Adrenal gland (tissue), 12 donors: ENCODE measurements around the gene MLN. TPM values are rescaled to one million over a fixed set of nuclear protein-coding genes. Genes with fewer than 3 reads are reported as not detected.

Source experiments
- DNase-seq, 7 donors: peaks; one replicate each; pipeline ENCODE4 v3.0.0-alpha.2; 2019 to 2020
- H3K27ac ChIP-seq, 5 donors: fragments of 200-600 bp; sonication (generic) in 4 of 5; 1 replicate in 3 of 5; 2 replicates in 2 of 5; pipeline versions ENCODE4 v1.5.1 to v1.8.0; 2016 to 2020; ENCODE audit warnings: mild to moderate bottlenecking in 1 of 5
- H3K27me3 ChIP-seq: fragments of 200-600 bp; 2 replicates; pipeline ENCODE4 v1.8.0; 2021
- H3K36me3 ChIP-seq, 2 donors: fragments of 200-600 bp; replicated peaks in 1 of 2; 1 replicate in 1 of 2; 2 replicates in 1 of 2; pipeline versions ENCODE4 v1.5.1 to v1.8.0; 2018 to 2022
- H3K4me1 ChIP-seq, 2 donors: fragments of 200-600 bp; replicated peaks in 1 of 2; 1 replicate in 1 of 2; 2 replicates in 1 of 2; pipeline versions ENCODE4 v1.5.1 to v1.8.0; 2018 to 2021
- H3K4me3 ChIP-seq, 4 donors: fragments of 200-600 bp; sonication (generic) in 3 of 4; one replicate each; pipeline ENCODE4 v1.5.1; 2016 to 2018
- H3K9me3 ChIP-seq, 3 donors: fragments of 200-600 bp; sonication (generic) in 1 of 3; replicated peaks in 1 of 3; 1 replicate in 2 of 3; 2 replicates in 1 of 3; pipeline versions ENCODE4 v1.5.1 to v1.8.0; 2016 to 2021
- CTCF ChIP-seq, 6 experiments: fragments of 450-650 bp in 4 of 6; fragments of 200-600 bp in 2 of 6; sonication (generic) in 1 of 6; IDR thresholded peaks; 1 replicate in 5 of 6; 2 replicates in 1 of 6; pipeline versions ENCODE4 v1.5.1 to v1.8.0; 2016 to 2021; ENCODE audit warnings: antibody characterized with exemption in 6 of 6, mild to moderate bottlenecking in 2 of 6, moderate library complexity in 1 of 6
- POLR2A ChIP-seq, 2 donors: fragments of 450-650 bp; IDR thresholded peaks; one replicate each; pipeline ENCODE4 v1.6.1; 2017; ENCODE audit warnings: antibody characterized with exemption in 2 of 2, mild to moderate bottlenecking in 2 of 2, moderate library complexity in 1 of 2
- WGBS, 4 donors: extraction: QIAGEN DNeasy Blood & Tissue Kit in 2 of 4; methylation state at CpG; one replicate each; pipeline versions ENCODE4 v1.1.5 to v1.1.7; 2013 to 2017; 5-methylcytosine and 5-hydroxymethylcytosine counted together
- intact Hi-C, 2 donors: fragments of 100-400 bp; cut with DNase I; formaldehyde crosslinking; loops; one replicate each; pipeline versions ENCODE4 v1.14.1 to v1.15.0; 2022 to 2023
- polyA plus RNA-seq, 3 donors: library from polyadenylated mRNA; stranded (reverse); fragments of 200-250 nt in 2 of 3; fragments of 350-450 nt in 1 of 3; fragmentation: Illumina TruSeq in 1 of 3; extraction: RNeasy Lipid Tissue Mini Kit (QIAGEN cat#74804) in 1 of 3; gene quantifications; one replicate each; pipeline ENCODE4 v1.2.3, GENCODE V29; 2013 to 2014
- total RNA-seq, 9 donors: library from RNA; depleted of rRNA in 4 of 9; stranded (reverse); fragments of >200 nt in 4 of 9; fragments of 120-200 nt in 1 of 9; fragmentation: NEBNext Ultra II Directional in 1 of 9; extraction: Animal tissue kit (Norgen Biotek cat#: 25700) in 1 of 9; gene quantifications; one replicate each; pipeline versions ENCODE4 v1.1.0 to v1.2.4, GENCODE V29; 2013 to 2023
- donor health status: healthy with polysubstance abuse.
- donor health status: Bipolar disorder and iron deficiency.
- donor health status: DM: yes; HTN: yes; CAD: no.
- donor health status: DM: no; HTN: no; CAD: no.
- donor health status: DM: no; HTN: no; CAD: no.
- donor health status: DM: yes; HTN: yes; CAD: no.

MLN gene
- total and polyA plus RNA-seq, 12 donors: not detected

- no peak for TF ChIP-seq POLR2A (IDR thresholded peaks at IDR 0.05)
- no peak for TF ChIP-seq CTCF (IDR thresholded peaks at IDR 0.05)
- Histone ChIP-seq H3K9me3 (no peaks in the 10 kb centered on the region), H3K27ac (no peak overlapping the region), H3K4me3 (no peak overlapping the region), H3K27me3 (peaks cover 6% of the 10 kb centered on the region), H3K4me1 (peaks cover 18 to 19% of the 10 kb centered on the region in 2 donors), H3K36me3 (no peaks in the 10 kb centered on the region)
- intact Hi-C loops: no loop called here
- no peak for DNase-seq
- WGBS, 4 donors: 31 to 61% (median 46%) methylated on average over 6 to 7 of the region's 7 CpGs
Observed at GRCh38 chr6:33791620-33792019, 12.2 kb downstream of the MLN start.

- no peak for DNase-seq
- Histone ChIP-seq H3K9me3 (no peaks in the 10 kb centered on the region), H3K27me3 (no peaks in the 10 kb centered on the region), H3K27ac (no peak overlapping the region), H3K4me3 (no peak overlapping the region), H3K4me1 (peaks cover 20 to 25% of the 10 kb centered on the region in 2 donors), H3K36me3 (no peaks in the 10 kb centered on the region)
- no peak for TF ChIP-seq CTCF (IDR thresholded peaks at IDR 0.05)
- TF ChIP-seq POLR2A (IDR thresholded peaks at IDR 0.05): no peak
- 92 to 98% (median 94%) methylated on average over 3 to 5 of the region's 5 CpGs for WGBS, 4 donors
- intact Hi-C loops: no loop called here
Observed at GRCh38 chr6:33790910-33791309, 12.9 kb downstream of the MLN start.

- DNase-seq: no peak
- Histone ChIP-seq H3K4me3 (no peak overlapping the region), H3K4me1 (peaks cover 20 to 31% of the 10 kb centered on the region in 2 donors), H3K27ac (no peak overlapping the region), H3K27me3 (no peaks in the 10 kb centered on the region), H3K9me3 (no peaks in the 10 kb centered on the region), H3K36me3 (no peaks in the 10 kb centered on the region)
- intact Hi-C loops: no loop called here
- no peak for TF ChIP-seq CTCF (IDR thresholded peaks at IDR 0.05)
- WGBS, 4 donors: 72 to 86% (median 84%) methylated on average over 2 of the region's 2 CpGs
Observed at GRCh38 chr6:33790379-33790778, 13.4 kb downstream of the MLN start.

- intact Hi-C loops: no loop called here
- Histone ChIP-seq H3K36me3 (peaks cover 0 to 6% of the 10 kb centered on the region in 2 donors), H3K4me3 (peak overlapping the region in 1 of 4 donors; percentile 80), H3K4me1 (peaks cover 20 to 39% of the 10 kb centered on the region in 2 donors), H3K9me3 (no peaks in the 10 kb centered on the region), H3K27ac (peak overlapping the region in 2 of 5 donors; percentile 96 to 99), H3K27me3 (no peaks in the 10 kb centered on the region)
- no peak for DNase-seq
- no peak for TF ChIP-seq CTCF (IDR thresholded peaks at IDR 0.05)
- TF ChIP-seq POLR2A (IDR thresholded peaks at IDR 0.05): no peak
- 86 to 90% (median 88%) methylated on average over 5 to 11 of the region's 11 CpGs for WGBS, 4 donors
Observed at GRCh38 chr6:33789550-33789895, 14.3 kb downstream of the MLN start.
